Smooth muscle cell (in vitro differentiated cells): ENCODE data around the gene LRP1-AS. TPM values are rescaled to one million over a fixed set of nuclear protein-coding genes. Genes with fewer than 3 reads are reported as not detected.

Experiments
- DNase-seq: peaks from one replicate; lab custom pipeline; 2025; ENCODE audit not compliant: unreplicated experiment; lab: John Stamatoyannopoulos, UW
- H2AFZ ChIP-seq: fragments of 200-600 bp; sonication (generic); 2 replicates; pipeline ENCODE4 v1.6.0; 2016; ENCODE audit warnings: antibody characterized with exemption, low read depth, mild to moderate bottlenecking
- H3F3A ChIP-seq: fragments of 200-600 bp; sonication (generic); 2 replicates; pipeline ENCODE4 v1.6.0; 2017; ENCODE audit warnings: antibody characterized with exemption, low read depth
- H3K27ac ChIP-seq: fragments of 200-600 bp; sonication (generic); 2 replicates; pipeline ENCODE4 v1.5.1; 2016; ENCODE audit warnings: low read depth, mild to moderate bottlenecking
- H3K27me3 ChIP-seq: fragments of 200-600 bp; sonication (generic); 2 replicates; pipeline ENCODE4 v1.6.1; 2016; ENCODE audit warnings: low read depth, mild to moderate bottlenecking
- H3K36me3 ChIP-seq: fragments of 200-600 bp; sonication (generic); 2 replicates; pipeline ENCODE4 v1.5.1; 2016; ENCODE audit warnings: low read depth
- H3K4me1 ChIP-seq: fragments of 200-600 bp; sonication (generic); 2 replicates; pipeline ENCODE4 v1.5.1; 2016; ENCODE audit warnings: low read depth
- H3K4me2 ChIP-seq: fragments of 200-600 bp; sonication (generic); 2 replicates; pipeline ENCODE4 v1.6.0; 2016; ENCODE audit warnings: mild to moderate bottlenecking
- H3K4me3 ChIP-seq: fragments of 200-600 bp; sonication (generic); 2 replicates; pipeline ENCODE4 v1.5.1; 2016; ENCODE audit warnings: mild to moderate bottlenecking
- H3K79me2 ChIP-seq: fragments of 200-600 bp; sonication (generic); 2 replicates; pipeline ENCODE4 v1.6.0; 2016; ENCODE audit warnings: low read depth, mild to moderate bottlenecking
- H3K9ac ChIP-seq: fragments of 200-600 bp; sonication (generic); 2 replicates; pipeline ENCODE4 v1.6.0; 2016; ENCODE audit warnings: low read depth
- H3K9me3 ChIP-seq: fragments of 200-600 bp; sonication (generic); replicated peaks from 2 replicates; pipeline ENCODE4 v1.5.1; 2016; ENCODE audit warnings: low read depth
- H4K20me1 ChIP-seq: fragments of 200-600 bp; sonication (generic); 2 replicates; pipeline ENCODE4 v1.6.0; 2016; ENCODE audit warnings: low read depth
- CTCF ChIP-seq: fragments of 200-600 bp; sonication (generic); IDR thresholded peaks from 2 replicates; pipeline ENCODE4 v1.5.1; 2017; ENCODE audit warnings: borderline replicate concordance, mild to moderate bottlenecking, antibody characterized with exemption; ENCODE audit not compliant: insufficient read depth, poor library complexity, severe bottlenecking
- WGBS: methylation state at CpG from one replicate; pipeline ENCODE4 v1.1.7; 2016; ENCODE audit warnings: low lambda C conversion rate; 5-methylcytosine and 5-hydroxymethylcytosine counted together
- polyA plus RNA-seq: library from polyadenylated mRNA; unstranded; fragments of >200 nt; fragmentation: Nextera tagmentation; extraction: Ambion mirVana; gene quantifications from 2 replicates; pipeline ENCODE4 v1.2.1, GENCODE V29; 2016
- total RNA-seq: library from RNA; depleted of rRNA; stranded (reverse); fragments of >200 nt; gene quantifications from 2 replicates; pipeline ENCODE4 v1.2.3, GENCODE V29; 2014

The LRP1-AS gene
- total and polyA plus RNA-seq, 2 experiments from 2014 or later = not detected

- Histone ChIP-seq H3K36me3 (peaks cover 6% of the 10 kb centered on the region), H3K27ac (no peak overlapping the region), H3F3A (no peaks in the 10 kb centered on the region), H3K79me2 (no peaks in the 10 kb centered on the region), H3K4me2 (no peak overlapping the region), H3K27me3 (no peaks in the 10 kb centered on the region), H4K20me1 (peaks cover 18% of the 10 kb centered on the region), H3K9ac (no peak overlapping the region), H2AFZ (no peak overlapping the region), H3K4me3 (no peak overlapping the region), H3K9me3 (no peaks in the 10 kb centered on the region), H3K4me1 (no peaks in the 10 kb centered on the region)
- 94% methylated on average over 16 of the region's 16 CpGs for WGBS
- TF ChIP-seq CTCF = no peak
- DNase-seq = no peak
Measured at GRCh38 chr12:57192920-57193319, 45.5 kb upstream of the LRP1-AS start.

GRCh38 chr12:57191410-57191809, 44.0 kb upstream of the LRP1-AS start:
- Histone ChIP-seq H3K4me1 (no peaks in the 10 kb centered on the region), H3K79me2 (no peaks in the 10 kb centered on the region), H3K9me3 (no peaks in the 10 kb centered on the region), H3K36me3 (peaks cover 6% of the 10 kb centered on the region), H3K4me2 (no peak overlapping the region), H2AFZ (no peak overlapping the region), H4K20me1 (peaks cover 26% of the 10 kb centered on the region), H3K9ac (no peak overlapping the region), H3F3A (no peaks in the 10 kb centered on the region), H3K4me3 (no peak overlapping the region), H3K27ac (no peak overlapping the region), H3K27me3 (no peaks in the 10 kb centered on the region)
- TF ChIP-seq CTCF = no peak
- 100% methylated on average over 7 of the region's 11 CpGs for WGBS
- no peak for DNase-seq

- Histone ChIP-seq H3K9me3 (no peaks in the 10 kb centered on the region), H3K79me2 (no peaks in the 10 kb centered on the region), H3K4me2 (no peak overlapping the region), H3K9ac (no peak overlapping the region), H2AFZ (no peak overlapping the region), H4K20me1 (peaks cover 30% of the 10 kb centered on the region), H3K36me3 (peaks cover 6% of the 10 kb centered on the region), H3K4me1 (no peaks in the 10 kb centered on the region), H3K4me3 (no peak overlapping the region), H3K27me3 (no peaks in the 10 kb centered on the region), H3F3A (no peaks in the 10 kb centered on the region), H3K27ac (no peak overlapping the region)
- DNase-seq = no peak
- no peak for TF ChIP-seq CTCF
- WGBS = 96% methylated on average over 23 of the region's 23 CpGs
Measured at GRCh38 chr12:57190821-57191220, 43.4 kb upstream of the LRP1-AS start.

- no peak for TF ChIP-seq CTCF
- no peak overlapping the region for H3K9ac ChIP-seq
- no peaks in the 10 kb centered on the region for H3K79me2 ChIP-seq
- H3F3A ChIP-seq = no peaks in the 10 kb centered on the region
- DNase-seq = no peak
- H3K27me3 ChIP-seq = no peaks in the 10 kb centered on the region
- no peak overlapping the region for H2AFZ ChIP-seq
- H3K27ac ChIP-seq = no peak overlapping the region
- H3K4me2 ChIP-seq = no peak overlapping the region
- WGBS = 98% methylated on average over 6 of the region's 6 CpGs
- peaks cover 31% of the 10 kb centered on the region for H4K20me1 ChIP-seq
- no peak overlapping the region for H3K4me3 ChIP-seq
- H3K4me1 ChIP-seq = no peaks in the 10 kb centered on the region
- H3K9me3 ChIP-seq = no peaks in the 10 kb centered on the region
- no peaks in the 10 kb centered on the region for H3K36me3 ChIP-seq
Measured at GRCh38 chr12:57190037-57190436, 42.6 kb upstream of the LRP1-AS start.
